ENCODE data around the gene KRTAP4-8. TPM values are rescaled to one million over a fixed set of nuclear protein-coding genes. Genes with fewer than 3 reads are reported as not detected.

Gene KRTAP4-8
- not detected for total RNA-seq

DNA sequence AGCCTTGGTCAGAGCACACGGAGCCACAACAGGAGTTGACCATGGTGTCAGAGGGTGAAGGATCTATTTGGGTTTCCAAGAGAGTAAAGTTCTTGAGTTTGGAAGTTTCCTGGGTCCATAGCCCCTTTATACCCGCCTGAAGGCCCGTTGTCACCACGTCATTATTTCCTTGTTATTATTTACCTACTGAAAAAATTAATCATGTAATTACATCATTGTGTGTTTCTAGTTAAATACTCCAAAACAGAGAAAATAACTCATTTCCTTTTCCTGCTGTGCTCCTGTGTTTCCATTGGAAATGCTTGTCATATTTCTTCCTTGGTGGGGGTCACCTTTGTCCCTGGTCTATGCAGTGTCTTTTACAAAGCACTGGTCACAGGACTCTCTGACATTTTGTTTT is at the start of gene KRTAP4-8:
Gene KRTAP4-8 (minus strand): TSS at position 101 of the 400 bp plus-strand sequence. CDS start 58 bp downstream, at position 43.

DNA sequence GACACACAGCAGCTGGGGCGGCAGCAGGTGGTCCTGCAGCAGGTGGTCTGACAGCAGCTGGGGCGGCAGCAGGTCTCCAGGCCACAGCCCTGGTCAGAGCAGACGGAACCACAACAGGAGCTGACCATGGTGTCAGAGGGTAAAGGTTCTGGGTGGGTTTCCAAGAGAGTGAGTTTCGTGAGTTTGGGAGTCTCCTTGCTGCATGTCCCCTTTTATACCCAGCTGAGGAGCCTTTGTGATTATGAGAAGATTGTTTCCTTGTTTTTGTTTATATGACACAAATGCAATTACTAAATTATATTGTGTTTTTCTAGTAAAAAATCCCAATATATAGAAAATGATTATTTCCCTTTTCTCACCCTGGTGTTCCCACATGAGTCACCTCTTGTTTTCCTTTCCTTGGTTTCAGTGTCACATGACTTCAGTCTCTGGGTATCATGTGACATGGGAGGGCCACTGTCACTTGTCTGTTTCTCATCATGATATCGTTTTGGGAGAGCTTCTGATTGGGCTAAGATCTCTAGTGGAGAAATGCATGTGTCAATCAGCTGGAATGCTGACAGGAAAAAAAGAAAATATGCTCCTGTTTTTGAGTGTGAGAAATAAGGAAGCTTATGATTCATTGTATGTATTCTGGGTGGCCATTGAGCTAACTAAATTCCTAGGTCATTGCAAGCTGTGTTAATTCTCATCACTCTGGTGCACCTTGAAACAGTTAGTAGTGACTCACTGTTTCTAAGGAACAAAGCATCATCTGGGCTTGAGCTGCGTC is 42.6 kb upstream of the KRTAP4-8 start, which contains the start of gene KRTAP4-6:
Gene KRTAP4-6 (minus strand): TSS at position 185 of the 772 bp plus-strand sequence. CDS start 57 bp downstream, at position 128.

DNA sequence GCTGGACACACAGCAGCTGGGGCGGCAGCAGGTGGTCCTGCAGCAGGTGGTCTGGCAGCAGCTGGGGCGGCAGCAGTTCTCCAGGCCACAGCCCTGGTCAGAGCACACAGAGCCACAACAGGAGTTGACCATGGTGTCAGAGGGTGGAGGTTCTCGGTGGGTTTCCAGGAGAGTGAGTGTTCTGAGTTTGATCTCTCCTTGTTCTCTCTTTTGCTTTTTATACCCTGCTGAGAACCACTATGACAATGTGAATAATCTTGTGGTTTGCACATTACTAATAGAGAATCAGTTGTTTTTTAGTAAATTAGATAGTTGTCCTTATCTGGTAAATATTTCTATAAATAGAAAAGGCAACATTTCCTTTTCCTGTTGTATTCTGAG is 26.0 kb upstream of the KRTAP4-8 start, which contains the start of gene KRTAP4-12:
Gene KRTAP4-12 (minus strand): TSS at position 192 of the 381 bp plus-strand sequence. CDS start 60 bp downstream, at position 132.

DNA sequence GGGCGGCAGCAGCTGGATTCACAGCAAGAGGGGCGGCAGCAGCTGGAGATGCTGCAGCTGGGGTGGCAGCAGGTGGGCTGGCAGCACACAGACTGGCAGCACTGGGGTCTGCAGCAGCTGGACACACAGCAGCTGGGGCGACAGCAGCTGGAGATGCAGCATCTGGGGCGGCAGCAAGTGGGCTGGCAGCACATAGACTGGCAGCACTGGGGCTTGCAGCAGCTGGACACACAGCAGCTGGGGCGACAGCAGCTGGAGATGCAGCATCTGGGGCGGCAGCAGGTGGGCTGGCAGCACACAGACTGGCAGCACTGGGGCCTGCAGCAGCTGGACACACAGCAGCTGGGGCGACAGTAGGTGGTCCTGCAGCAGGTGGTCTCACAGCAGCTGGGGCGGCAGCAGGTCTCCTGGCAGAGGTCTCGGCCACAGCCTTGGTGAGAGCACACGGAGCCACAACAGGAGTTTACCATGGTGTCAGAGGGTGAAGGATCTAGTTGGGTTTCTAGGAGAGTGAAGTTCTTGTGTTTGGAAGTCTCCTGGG is 20.0 kb upstream of the KRTAP4-8 start, which contains the start of gene KRTAP4-11:
Gene KRTAP4-11 (minus strand): TSS at position 528 of the 541 bp plus-strand sequence. CDS start 58 bp downstream, at position 470.

DNA sequence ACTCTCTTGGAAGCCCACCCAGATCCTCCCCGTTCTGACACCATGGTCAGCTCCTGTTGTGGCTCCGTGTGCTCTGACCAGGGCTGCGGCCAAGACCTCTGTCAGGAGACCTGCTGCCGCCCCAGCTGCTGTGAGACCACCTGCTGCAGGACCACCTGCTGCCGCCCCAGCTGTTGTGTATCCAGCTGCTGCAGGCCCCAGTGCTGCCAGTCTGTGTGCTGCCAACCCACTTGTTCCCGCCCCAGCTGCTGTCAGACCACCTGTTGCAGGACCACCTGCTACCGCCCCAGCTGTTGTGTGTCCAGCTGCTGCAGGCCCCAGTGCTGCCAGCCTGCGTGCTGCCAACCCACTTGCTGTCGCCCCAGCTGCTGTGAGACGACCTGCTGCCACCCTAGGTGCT is 7.4 kb upstream of the KRTAP4-8 start, which contains the start of gene KRTAP4-9:
Gene KRTAP4-9 (plus strand): TSS at position 43 of the 400 bp plus-strand sequence. CDS start 0 bp downstream, at position 43.

DNA sequence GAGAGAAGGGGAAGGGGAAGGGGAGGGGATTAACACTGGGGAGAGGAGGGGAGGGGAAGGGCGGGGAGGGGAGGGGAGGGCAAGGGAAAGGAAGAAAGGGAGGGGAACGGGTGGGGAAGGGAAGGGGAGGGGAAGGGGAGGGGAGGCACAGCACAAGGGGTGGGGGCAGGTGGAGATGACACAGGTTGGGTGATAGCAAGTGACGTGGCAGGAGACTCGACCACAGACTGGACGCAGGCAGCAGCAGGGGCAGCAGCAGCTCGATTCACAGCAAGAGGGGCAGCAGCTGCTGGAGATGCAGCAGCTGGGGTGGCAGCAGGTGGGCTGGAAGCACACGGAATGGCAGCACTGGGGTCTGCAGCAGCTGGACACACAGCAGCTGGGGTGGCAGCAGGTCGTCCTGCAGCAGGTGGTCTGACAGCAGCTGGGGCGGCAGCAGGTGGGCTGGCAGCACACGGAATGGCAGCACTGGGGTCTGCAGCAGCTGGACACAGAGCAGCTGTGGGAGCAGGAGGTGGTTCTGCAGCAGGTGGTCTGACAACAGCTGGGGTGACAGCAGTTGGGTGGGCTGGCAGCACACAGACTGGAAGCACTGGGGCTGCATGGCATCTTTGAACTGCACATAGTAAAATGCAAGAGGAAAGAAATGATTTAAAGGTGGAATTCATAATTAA is 3.8 kb upstream of the KRTAP4-8 start, which contains the start of gene KRTAP4-16:
Gene KRTAP4-16 (minus strand): TSS at position 624 of the 674 bp plus-strand sequence. CDS start 0 bp downstream, at position 624.

DNA sequence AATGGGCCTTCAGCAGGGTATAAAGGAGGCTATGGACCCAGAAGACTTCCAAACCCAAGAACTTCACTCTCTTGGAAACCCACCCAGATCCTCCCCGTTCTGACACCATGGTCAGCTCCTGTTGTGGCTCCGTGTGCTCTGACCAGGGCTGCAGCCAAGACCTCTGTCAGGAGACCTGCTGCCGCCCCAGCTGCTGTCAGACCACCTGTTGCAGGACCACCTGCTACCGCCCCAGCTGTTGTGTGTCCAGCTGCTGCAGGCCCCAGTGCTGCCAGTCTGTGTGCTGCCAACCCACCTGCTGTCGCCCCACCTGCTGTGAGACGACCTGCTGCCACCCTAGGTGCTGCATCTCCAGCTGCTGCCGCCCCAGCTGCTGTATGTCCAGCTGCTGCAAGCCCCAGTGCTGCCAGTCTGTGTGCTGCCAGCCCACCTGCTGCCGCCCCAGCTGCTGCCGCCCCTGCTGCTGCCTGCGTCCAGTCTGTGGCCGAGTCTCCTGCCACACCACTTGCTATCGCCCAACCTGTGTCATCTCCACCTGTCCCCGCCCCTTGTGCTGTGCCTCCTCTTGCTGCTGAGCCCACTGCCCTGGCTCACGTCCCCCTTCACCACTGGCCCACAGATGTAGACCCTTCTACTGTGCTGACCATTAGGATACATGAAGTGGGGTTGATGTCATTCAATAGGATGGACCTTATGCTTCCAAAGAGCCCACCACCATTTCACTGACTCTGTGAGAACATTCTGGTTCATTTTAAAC is 13.7 kb downstream of the KRTAP4-8 start, which contains the start of gene KRTAP4-7:
Gene KRTAP4-7 (plus strand): TSS at position 51 of the 757 bp plus-strand sequence. CDS start 57 bp downstream, at position 108.

DNA sequence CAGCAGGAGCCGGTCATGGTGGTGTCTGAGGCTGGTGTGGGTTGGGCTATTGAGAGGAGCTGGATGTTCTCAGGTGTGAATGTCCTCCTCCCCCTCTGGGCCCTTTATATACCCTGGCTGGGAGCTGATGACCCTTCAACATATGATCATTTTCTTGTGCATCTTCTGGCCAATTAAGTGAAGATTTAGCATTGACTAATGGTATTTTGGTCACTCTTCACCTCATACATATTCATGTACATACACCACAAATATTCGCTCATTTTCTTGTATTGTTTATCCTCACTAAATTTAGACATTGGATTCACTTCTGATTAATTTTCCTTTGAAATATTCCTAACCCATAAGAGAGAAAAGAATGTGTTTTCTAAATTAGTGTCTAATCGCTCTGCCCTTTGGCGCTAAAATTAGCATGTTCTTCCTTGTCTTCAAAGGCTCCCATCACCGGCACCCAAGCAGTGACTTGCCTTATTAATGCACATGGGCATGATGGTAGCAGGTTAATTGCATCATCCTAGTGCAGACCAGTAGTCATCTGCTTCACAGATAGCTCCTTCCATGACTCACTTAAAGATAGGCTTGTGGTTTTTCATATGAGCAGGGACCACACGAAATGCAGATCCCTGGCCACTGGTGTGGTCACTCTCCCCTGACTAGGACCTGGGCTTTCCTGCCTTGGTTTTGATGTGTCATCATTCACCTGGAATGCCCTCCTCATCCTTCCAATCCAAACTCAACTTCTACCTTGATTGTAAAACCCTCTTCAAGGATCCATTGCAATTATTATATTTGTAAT is 31.9 kb downstream of the KRTAP4-8 start, which contains the start of gene KRTAP2-4:
Gene KRTAP2-4 (minus strand): TSS at position 51 of the 796 bp plus-strand sequence. CDS start 34 bp downstream, at position 17.

DNA sequence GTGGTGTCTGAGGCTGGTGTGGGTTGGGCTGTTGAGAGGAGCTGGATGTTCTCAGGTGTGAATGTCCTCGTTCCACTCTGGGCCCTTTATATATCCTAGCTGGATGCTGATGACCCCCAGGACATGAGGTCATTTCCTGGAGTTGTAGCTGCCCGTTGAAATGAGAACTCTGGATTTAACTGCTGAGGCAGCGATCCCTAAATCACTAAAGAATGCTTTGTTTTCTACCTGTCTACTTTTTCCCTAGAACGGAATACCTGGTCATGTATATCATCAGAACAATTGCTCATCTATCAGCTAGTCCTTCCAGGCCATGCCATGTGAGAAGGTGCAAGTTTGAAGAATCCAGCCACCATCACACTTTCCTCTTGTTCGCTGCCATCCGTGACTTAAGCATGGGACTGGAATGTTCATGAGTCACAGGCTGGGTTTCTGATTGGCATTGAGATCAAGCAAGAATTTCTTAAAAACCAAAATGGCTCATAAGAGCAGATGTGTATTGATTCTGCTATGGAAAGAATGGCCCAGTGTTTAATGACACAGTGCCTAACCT is 37.8 kb downstream of the KRTAP4-8 start, which contains the start of gene KRTAP2-3:
Gene KRTAP2-3 (minus strand): TSS at position 63 of the 553 bp plus-strand sequence. CDS start 64 bp downstream, outside the sequence.

DNA sequence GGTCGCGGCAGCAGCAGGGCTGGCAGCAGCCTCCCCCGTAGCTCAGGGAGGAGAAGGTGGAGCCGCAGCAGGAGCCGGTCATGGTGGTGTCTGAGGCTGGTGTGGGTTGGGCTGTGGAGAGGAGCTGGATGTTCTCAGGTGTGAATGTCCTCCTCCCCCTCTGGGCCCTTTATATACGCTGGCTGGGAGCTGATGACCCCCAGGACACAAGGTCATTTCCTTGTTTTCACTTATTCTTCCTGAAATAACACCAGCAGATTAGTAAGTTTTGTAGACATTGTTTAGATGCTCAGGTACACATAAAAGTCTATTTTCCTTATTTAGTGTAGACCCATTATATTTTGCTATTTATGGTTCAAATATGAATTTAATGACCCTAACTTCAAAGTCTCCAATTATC is 42.8 kb downstream of the KRTAP4-8 start, which contains the start of gene KRTAP2-2:
Gene KRTAP2-2 (minus strand): TSS at position 101 of the 400 bp plus-strand sequence. CDS start 19 bp downstream, at position 82.

Other genes starting within 250 kb of the KRTAP4-8 start
- gene KRT12, start 230.9 kb downstream of the KRTAP4-8 start, total RNA-seq = not detected
- not detected for gene KRT20, start 212.9 kb downstream of the KRTAP4-8 start, total RNA-seq
- gene KRT23, start 160.5 kb downstream of the KRTAP4-8 start, total RNA-seq = 0.46 TPM
- not detected for gene KRT39, start 131.2 kb downstream of the KRTAP4-8 start, total RNA-seq
- not detected for gene KRT40, start 113.8 kb downstream of the KRTAP4-8 start, total RNA-seq
- not detected for gene KRTAP3-3, start 104.0 kb downstream of the KRTAP4-8 start, total RNA-seq
- not detected for gene KRTAP3-2, start 98.2 kb downstream of the KRTAP4-8 start, total RNA-seq
- not detected for gene KRTAP3-1, start 89.0 kb downstream of the KRTAP4-8 start, total RNA-seq
- gene KRTAP1-5, start 70.9 kb downstream of the KRTAP4-8 start, total RNA-seq = not detected
- not detected for gene KRTAP1-4, start 67.9 kb downstream of the KRTAP4-8 start, total RNA-seq
- not detected for gene KRTAP1-3, start 63.3 kb downstream of the KRTAP4-8 start, total RNA-seq
- gene KRTAP1-1, start 56.7 kb downstream of the KRTAP4-8 start, total RNA-seq = not detected
- not detected for gene KRTAP2-1, start 50.8 kb downstream of the KRTAP4-8 start, total RNA-seq
- gene KRTAP2-2, start 42.9 kb downstream of the KRTAP4-8 start, total RNA-seq = not detected
- not detected for gene KRTAP2-3, start 38.0 kb downstream of the KRTAP4-8 start, total RNA-seq
- not detected for gene KRTAP2-4, start 32.3 kb downstream of the KRTAP4-8 start, total RNA-seq
- gene KRTAP4-7, start 14.0 kb downstream of the KRTAP4-8 start, total RNA-seq = not detected
- gene KRTAP4-16, start 4.1 kb upstream of the KRTAP4-8 start, total RNA-seq = not detected
- gene KRTAP4-9, start 7.2 kb upstream of the KRTAP4-8 start, total RNA-seq = not detected
- gene KRTAP4-11, start 20.2 kb upstream of the KRTAP4-8 start, total RNA-seq = not detected
- not detected for gene KRTAP4-12, start 26.0 kb upstream of the KRTAP4-8 start, total RNA-seq
- not detected for gene KRTAP4-6, start 42.4 kb upstream of the KRTAP4-8 start, total RNA-seq
- not detected for gene KRTAP4-5, start 51.7 kb upstream of the KRTAP4-8 start, total RNA-seq
- not detected for gene KRTAP4-4, start 62.6 kb upstream of the KRTAP4-8 start, total RNA-seq
- gene KRTAP4-3, start 70.1 kb upstream of the KRTAP4-8 start, total RNA-seq = not detected
- not detected for gene KRTAP4-2, start 80.1 kb upstream of the KRTAP4-8 start, total RNA-seq
- not detected for gene KRTAP4-1, start 86.8 kb upstream of the KRTAP4-8 start, total RNA-seq
- gene KRTAP9-1, start 91.7 kb upstream of the KRTAP4-8 start, total RNA-seq = not detected
- not detected for gene KRTAP9-2, start 128.5 kb upstream of the KRTAP4-8 start, total RNA-seq
- gene KRTAP9-3, start 134.3 kb upstream of the KRTAP4-8 start, total RNA-seq = not detected
- gene KRTAP9-8, start 139.9 kb upstream of the KRTAP4-8 start, total RNA-seq = not detected
- not detected for gene KRTAP9-4, start 151.5 kb upstream of the KRTAP4-8 start, total RNA-seq
- gene KRTAP9-9, start 157.2 kb upstream of the KRTAP4-8 start, total RNA-seq = not detected
- not detected for gene KRTAP9-6, start 167.2 kb upstream of the KRTAP4-8 start, total RNA-seq
- gene KRTAP9-7, start 177.6 kb upstream of the KRTAP4-8 start, total RNA-seq = not detected
- not detected for gene KRTAP29-1, start 204.7 kb upstream of the KRTAP4-8 start, total RNA-seq
- gene KRTAP16-1, start 211.2 kb upstream of the KRTAP4-8 start, total RNA-seq = not detected
- gene KRTAP17-1, start 217.6 kb upstream of the KRTAP4-8 start, total RNA-seq = not detected

All from diencephalon (tissue), 1 donor.